DMS153 treated with DMSO at 0.1 percent for 48 hours (cell line): ENCODE data around the gene EHBP1.

Experiments
- DNase-seq: peaks from one replicate; lab custom pipeline; 2025; ENCODE audit not compliant: unreplicated experiment; lab: John Stamatoyannopoulos, UW

EHBP1 gene

GRCh38 chr2:63047321-63048279 lies 342.1 kb downstream of the EHBP1 start:
- DNase-seq, result no peak

GRCh38 chr2:63048367-63049171 lies 343.1 kb downstream of the EHBP1 start:
- no peak for DNase-seq

DNA sequence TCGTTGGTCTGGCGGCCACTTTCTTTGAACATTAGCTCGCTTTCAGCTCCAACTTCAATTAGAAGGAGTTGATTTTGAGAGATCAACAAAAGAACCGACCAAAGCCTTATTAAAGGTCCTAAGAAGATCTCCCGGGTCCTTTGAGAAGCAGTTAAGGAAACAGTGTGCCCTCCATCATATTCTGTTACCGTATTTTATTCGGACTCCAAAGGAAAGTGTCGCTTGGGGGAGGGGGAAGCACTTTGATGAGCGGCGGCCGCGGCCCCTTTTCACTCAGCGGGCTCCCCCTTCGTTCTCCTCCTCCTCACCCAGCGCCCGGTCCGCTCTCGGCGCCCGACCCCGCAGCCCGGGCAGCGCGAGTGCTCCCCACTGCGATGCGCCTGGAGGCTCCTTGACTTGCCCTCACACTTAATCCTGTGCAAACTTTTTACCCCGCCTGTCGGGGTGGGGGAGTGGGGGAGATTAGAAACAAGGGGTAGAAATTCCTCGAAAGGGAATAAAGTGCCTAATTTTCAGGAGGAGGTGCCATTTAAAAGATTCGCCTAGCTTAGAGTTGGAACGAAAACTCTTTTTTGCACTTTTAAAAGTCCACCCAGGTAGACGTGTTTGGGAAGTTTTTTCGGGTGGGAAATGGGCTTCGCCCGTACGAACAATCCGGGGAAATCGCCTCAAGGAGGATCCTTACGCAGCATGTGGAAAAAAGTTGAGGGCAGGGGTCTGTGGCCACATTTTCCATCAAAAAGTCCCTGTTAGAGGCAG lies 343.9 kb downstream of the EHBP1 start:
- no peak for DNase-seq

DNA sequence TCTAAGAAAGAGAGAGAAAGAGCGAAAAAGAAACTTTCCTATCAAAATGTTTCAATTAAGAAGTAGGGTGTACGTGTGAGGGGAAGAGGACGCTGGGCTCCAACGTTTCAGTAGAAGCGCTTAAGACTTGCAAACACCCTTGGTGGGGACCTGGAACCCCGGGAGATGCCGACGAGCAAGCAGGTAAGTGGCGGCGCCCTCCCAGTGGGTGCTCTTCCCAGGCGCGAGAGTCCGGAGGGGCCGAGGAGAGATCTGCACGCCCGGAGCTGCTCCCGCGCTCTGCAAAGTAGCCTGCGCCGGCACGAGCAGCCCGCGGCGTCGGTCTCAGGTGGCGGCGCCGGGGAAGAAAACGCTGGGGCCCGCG lies 344.4 kb downstream of the EHBP1 start:
- DNase-seq, result peak; percentile 58

DNA sequence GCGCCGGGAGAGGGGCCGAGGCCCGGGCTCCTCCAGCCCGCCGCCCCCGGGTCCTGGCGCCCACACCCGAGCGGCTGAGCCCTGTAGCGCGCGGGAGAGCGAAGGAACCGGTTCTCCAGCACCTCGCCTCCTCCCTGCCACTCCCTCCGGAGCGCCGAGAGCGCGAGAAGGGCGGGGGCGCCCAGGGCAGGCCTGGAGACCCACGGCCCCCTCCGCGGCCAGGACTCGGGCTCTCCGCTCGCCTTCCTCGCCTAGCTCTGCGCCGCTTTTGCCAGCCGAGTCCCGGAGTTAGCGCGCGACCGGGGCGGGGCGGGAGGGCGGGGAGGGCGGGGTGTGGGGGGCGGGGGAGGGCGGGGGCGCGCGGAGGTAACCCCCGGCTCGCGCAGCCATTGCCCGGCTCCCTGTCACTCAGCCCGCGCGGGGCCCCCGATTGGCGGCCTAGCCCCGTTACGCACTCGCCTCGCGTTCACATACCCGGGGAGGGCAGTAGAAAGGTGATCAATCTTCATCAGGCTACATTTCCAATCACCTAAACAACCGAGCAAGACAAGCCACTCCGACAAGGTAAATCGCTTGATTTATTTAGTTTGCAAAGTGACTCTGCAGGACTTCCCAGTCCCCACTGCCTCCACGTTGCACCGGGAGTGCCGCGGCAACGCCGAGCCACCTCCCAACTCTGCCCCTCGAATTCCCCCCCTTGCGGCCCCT lies 345.0 kb downstream of the EHBP1 start, which contains the start of gene OTX1:
Gene OTX1 (plus strand): TSS at position 497 of the 708 bp plus-strand sequence. CDS start 2,161 bp downstream, outside the sequence.
- DNase-seq, result peak; percentile 67

- no peak for DNase-seq
These were observed 345.7 kb downstream of the EHBP1 start for GRCh38 chr2:63051042-63051794.

DNA sequence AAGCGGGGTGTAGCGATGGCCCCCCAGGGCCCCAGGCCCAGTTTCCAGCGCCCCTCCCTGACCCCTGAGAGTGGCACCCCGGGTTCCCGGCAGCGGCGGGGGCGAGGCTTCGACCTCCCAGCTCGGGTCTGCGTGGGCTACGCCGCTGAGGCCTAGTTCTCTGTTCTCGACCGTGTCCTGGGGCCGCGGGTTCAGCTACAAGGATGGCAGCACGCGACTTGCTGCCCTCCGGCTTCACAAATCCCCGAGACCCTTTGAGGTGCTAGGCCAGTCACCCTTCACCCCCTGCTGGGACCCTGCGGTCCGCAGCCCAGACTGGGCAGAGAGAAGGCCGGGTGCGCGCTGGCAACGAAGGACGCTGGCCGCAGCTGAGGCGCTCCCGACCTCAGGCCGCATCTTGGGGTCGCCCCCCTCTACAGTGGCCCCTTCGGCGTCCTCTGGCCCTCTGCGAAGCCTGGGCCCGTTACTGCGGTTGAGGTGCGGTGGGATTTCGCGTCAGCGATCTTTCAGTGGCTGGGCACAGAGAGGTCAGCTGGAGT lies 346.4 kb downstream of the EHBP1 start:
- DNase-seq, result no peak

DNA sequence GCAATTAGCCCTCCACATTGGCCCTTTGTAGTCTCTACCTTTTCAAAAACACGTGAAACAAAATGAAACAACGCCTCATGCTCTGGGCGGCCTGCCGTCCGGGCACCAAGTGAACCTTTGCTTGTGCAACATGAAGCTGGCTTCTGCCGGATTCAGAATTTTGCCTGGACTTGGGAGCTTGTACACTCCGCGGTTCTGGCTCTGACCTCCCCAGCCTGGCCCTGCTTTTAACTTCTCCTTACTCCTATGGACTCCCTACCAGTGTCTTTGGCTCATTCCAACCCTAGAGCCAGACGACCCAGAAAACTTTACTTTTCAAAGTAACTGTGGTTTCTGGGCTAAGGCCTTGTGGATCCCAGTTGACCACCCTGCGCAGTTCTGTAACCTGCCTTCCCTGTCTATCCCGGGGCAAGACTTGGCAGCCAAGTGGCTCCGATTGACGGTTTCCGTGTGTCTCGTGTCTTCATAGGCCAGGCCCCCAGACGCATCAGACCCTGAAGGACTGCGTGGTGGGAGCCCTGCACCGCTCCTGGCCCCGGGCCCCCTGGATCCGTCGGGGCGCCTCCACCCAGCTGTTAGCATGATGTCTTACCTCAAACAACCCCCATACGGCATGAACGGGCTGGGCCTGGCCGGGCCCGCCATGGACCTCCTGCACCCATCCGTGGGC lies 347.0 kb downstream of the EHBP1 start:
- DNase-seq, result no peak

- DNase-seq, result no peak
These were observed 347.8 kb downstream of the EHBP1 start for GRCh38 chr2:63053081-63053888.

- no peak for DNase-seq
These were observed 348.5 kb downstream of the EHBP1 start for GRCh38 chr2:63053889-63054602.

DNA sequence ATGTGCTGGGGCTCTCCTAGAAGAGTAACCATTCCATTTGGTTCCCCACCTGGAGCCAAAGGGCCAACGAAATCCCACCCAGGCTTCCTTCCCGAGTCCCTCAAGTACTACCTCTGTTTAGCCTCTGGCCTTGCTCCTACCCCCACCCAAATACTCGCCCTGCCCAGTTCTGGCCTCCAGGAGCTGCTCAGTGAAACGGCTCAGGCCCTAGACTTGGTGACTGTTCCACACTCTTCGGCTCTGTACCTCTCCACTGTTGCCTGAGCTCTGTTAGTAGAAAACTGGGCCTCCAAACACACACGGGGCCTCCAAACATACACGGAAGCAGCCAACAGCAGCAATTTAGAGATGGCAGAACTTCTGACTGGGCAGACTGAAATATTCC lies 349.3 kb downstream of the EHBP1 start:
- no peak for DNase-seq

- no peak for DNase-seq
These were observed 350.0 kb downstream of the EHBP1 start for GRCh38 chr2:63055226-63056106.

GRCh38 chr2:63056107-63057050 lies 350.9 kb downstream of the EHBP1 start:
- no peak for DNase-seq

DNA sequence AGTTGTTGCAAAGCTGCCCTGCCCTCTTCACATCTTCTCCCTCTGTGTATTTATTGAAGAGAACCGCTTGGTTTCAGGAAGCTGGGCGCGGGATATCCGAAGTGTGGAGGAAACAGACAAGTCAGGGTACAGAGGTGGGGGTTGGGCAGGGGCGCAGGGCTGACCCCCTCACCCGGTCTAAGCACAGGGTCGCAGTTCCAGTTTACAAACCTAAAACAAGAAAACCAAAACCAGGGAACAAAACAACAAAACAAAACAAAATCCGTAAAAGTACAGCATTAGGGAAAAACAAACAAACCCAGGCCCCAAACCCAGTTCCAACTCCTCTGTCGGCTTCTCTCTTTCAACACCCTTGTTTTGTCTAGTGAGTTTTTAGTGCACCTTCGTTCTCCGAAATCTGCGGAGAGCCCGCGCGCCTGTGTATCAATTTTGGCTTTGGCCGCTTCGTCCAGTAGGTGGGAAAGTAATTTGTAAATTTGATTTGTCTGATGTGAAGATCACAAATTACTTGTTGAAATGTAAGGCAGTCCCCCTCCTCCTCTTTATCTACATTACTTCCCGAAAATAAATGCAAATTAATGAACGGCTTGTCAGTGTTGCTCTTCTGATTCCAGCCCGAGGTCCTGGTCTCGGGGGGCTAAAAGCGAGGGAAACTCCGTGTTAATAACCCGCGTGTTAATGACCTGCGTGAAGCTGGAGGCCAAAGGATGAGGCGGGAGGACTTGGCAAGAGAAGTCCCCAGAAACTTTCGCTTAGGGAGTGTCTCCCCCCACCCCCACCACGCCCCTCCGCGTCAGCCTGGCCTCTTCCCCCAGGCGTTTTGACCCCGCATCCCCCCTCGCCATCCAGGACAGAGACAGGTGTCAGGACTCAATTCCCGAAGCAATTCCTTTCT lies 352.0 kb downstream of the EHBP1 start:
- no peak for DNase-seq
